Measurements from ENCODE around the gene SGSM1. TPM values are rescaled to one million over a fixed set of nuclear protein-coding genes. Genes with fewer than 3 reads are reported as not detected.

Gene SGSM1
- total and polyA plus RNA-seq, 2 of the 4 experiments (the other 2 are of a cell fraction): not detected

GRCh38 chr22:24951942-24952836, 146.2 kb downstream of the SGSM1 start, which contains the start of gene KIAA1671:
KIAA1671 (plus strand) TSS chr22:24952716; CDS start chr22:25028000, 75,284 bp downstream.
- Histone ChIP-seq H2AK5ac (ENCODE audit: low read depth, low read length) (no peak within 1 kb of the TSS), H3K23ac (ENCODE audit: low read depth, low read length) (no peak within 1 kb of the TSS), H3K9ac (ENCODE audit: low read depth, low read length) (no peak within 1 kb of the TSS), H3K27me3 (ENCODE audit: control insufficient read depth, insufficient read depth, low read length) (peaks cover 21% of the 10 kb centered on the region), H4K91ac (ENCODE audit: insufficient read depth, low read depth, low read length) (no peak within 1 kb of the TSS), H2AK9ac (replicated peaks; ENCODE audit: low read depth, low read length, poor library complexity) (no peak within 1 kb of the TSS), H4K8ac (ENCODE audit: low read depth in 2 of 2, low read length in 2 of 2) (no peak within 1 kb of the TSS), H2BK20ac (ENCODE audit: low read depth, low read length) (no peak within 1 kb of the TSS), H3K4me3 (ENCODE audit: insufficient read depth, low read depth, low read length) (peak within 1 kb of the TSS; percentile 39), H2BK5ac (ENCODE audit: low read depth, low read length, poor library complexity, severe bottlenecking) (no peak within 1 kb of the TSS), H3K4me2 (ENCODE audit: low read depth, low read length) (peak within 1 kb of the TSS; percentile 73), H2BK120ac (ENCODE audit: low read depth, low read length) (no peak within 1 kb of the TSS), H3K9me1 (ENCODE audit: insufficient read depth, low read length) (no peaks in the 10 kb centered on the region), H3K56ac (ENCODE audit: extremely low read depth, insufficient read depth, low read length) (no peak within 1 kb of the TSS), H3K27ac (ENCODE audit: insufficient read depth, low read length) (no peak within 1 kb of the TSS), H4K20me1 (ENCODE audit: insufficient read depth, low read length) (no peaks in the 10 kb centered on the region), H3K9me3 (ENCODE audit: control insufficient read depth, insufficient read depth, low read length) (no peaks in the 10 kb centered on the region), H3K14ac (replicated peaks; ENCODE audit: low read depth, low read length) (no peak within 1 kb of the TSS), H2AFZ (replicated peaks; ENCODE audit: low read length, poor library complexity) (peak within 1 kb of the TSS; percentile 94), H3K79me1 (ENCODE audit: low read depth in 1 of 2, low read length in 2 of 2) (no peaks in the 10 kb centered on the region), H3K36me3 (ENCODE audit: control insufficient read depth, insufficient read depth, low read length) (no peaks in the 10 kb centered on the region), H3K4ac (ENCODE audit: low read depth, low read length) (no peak within 1 kb of the TSS), H2BK15ac (ENCODE audit: low read depth, low read length) (no peak within 1 kb of the TSS), H3K4me1 (ENCODE audit: control insufficient read depth, insufficient read depth, low read length) (no peaks in the 10 kb centered on the region), H4K5ac (ENCODE audit: low read depth, low read length) (no peak within 1 kb of the TSS), H3K18ac (ENCODE audit: low read depth, low read length) (no peak within 1 kb of the TSS)
- in situ Hi-C loops (cut with MboI; ENCODE audit: low sequenced_read_pairs): no loop called here
- BruUV-seq (replicated peaks): no TSS peak
- TF ChIP-seq RAD21 (IDR thresholded peaks at IDR 0.05; ENCODE audit: low read length) (peak; percentile 50), MAZ (IDR thresholded peaks at IDR 0.05; ENCODE audit: borderline replicate concordance, low read depth, low read length) (peak; percentile 44; the same call in 1 of the 2 replicates), FOS (IDR thresholded peaks at IDR 0.05; ENCODE audit: low read depth, low read length) (no peak), CHD1 (IDR thresholded peaks at IDR 0.05; ENCODE audit: low read depth, low read length) (no peak), SMC3 (IDR thresholded peaks at IDR 0.05; ENCODE audit: low read depth, low read length) (peak; percentile 44; the same call in 1 of the 2 replicates), NFE2L2 (IDR thresholded peaks at IDR 0.05; ENCODE audit: low read depth, low read length) (no peak), BHLHE40 (IDR thresholded peaks at IDR 0.05; ENCODE audit: low read depth, low read length) (no peak), CTCF (conservative IDR thresholded peaks at IDR 0.05; ENCODE audit: low read depth, low read length) (peak; percentile 56)
- POLR2A ChIA-PET (ENCODE audit: unreplicated experiment): no interaction called here
- CTCF ChIA-PET: no interaction called here
- DNase-seq (peak; percentile 27), ATAC-seq (ENCODE audit: low read depth) (peak; percentile 99)
- intact Hi-C loops (cut with micrococcal nuclease): loop anchor here (1.0 kb wide), 1 partner anchor 96 kb away; no protein-coding TSS in a partner anchor
- dilution Hi-C loops (cut with HindIII; ENCODE audit: low sequenced_read_pairs, unreplicated experiment): no loop called here
- 3% methylated on average over 30 of the region's 71 CpGs; no CpG with 5 or more reads in 1 of the 2 experiments for WGBS, 2 experiments (ENCODE audit: extremely low coverage in 2 of 2, insufficient read length in 1 of 2)

All from IMR-90 (cell line).